Panc1 (cell line): ENCODE data around the gene M6PR.

Experiments
- POLR2AphosphoS5 ChIP-seq: IDR thresholded peaks from 2 replicates; pipeline ENCODE4 v1.6.1; 2012; ENCODE audit warnings: mild to moderate bottlenecking, low read depth, low read length, moderate library complexity
- SIN3A ChIP-seq: IDR thresholded peaks from 2 replicates; pipeline ENCODE4 v1.6.1; 2012; ENCODE audit warnings: low read depth, mild to moderate bottlenecking, low read length, moderate library complexity, borderline replicate concordance; ENCODE audit not compliant: insufficient read depth
- TCF7L2 ChIP-seq: IDR thresholded peaks from 2 replicates; pipeline ENCODE4 v1.6.1; 2011; ENCODE audit warnings: mild to moderate bottlenecking, low read depth, low read length, inconsistent platforms
- TF ChIP-seq, protein P1 (sequence below): fragments of 450-650 bp; IDR thresholded peaks from 2 replicates; pipeline ENCODE4 v1.5.1; 2017; ENCODE audit warnings: mild to moderate bottlenecking
- TF ChIP-seq, protein P2 (sequence below), 2 experiments: IDR thresholded peaks; 2 replicates each; pipeline ENCODE4 v1.6.1; 2011 to 2012; ENCODE audit warnings: low read depth in 2 of 2, control low read depth in 1 of 2, low read length in 1 of 2, mild to moderate bottlenecking in 1 of 2, moderate library complexity in 1 of 2; ENCODE audit not compliant: insufficient read depth in 1 of 2

DNA sequence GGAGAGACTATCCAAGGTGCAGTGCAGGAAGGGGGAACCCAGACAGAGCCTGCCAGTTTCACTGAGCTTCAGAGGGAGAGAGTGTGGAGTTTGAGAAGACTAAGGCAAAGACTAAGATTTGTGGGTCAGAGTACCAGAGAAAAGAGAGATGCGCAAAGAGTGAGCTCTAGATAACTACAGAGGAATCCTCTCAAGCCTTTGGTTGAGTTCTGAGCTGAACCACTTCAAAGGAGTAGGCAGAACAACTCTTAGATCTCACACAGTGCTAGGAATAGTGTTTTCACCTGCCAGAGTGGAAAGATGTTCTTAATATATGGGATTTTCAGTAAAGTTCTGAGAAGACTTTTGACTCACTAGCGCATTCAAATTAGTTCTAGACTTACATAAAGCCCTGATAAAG is 10.7 kb upstream of the M6PR start:
- TF ChIP-seq, protein P1, sequence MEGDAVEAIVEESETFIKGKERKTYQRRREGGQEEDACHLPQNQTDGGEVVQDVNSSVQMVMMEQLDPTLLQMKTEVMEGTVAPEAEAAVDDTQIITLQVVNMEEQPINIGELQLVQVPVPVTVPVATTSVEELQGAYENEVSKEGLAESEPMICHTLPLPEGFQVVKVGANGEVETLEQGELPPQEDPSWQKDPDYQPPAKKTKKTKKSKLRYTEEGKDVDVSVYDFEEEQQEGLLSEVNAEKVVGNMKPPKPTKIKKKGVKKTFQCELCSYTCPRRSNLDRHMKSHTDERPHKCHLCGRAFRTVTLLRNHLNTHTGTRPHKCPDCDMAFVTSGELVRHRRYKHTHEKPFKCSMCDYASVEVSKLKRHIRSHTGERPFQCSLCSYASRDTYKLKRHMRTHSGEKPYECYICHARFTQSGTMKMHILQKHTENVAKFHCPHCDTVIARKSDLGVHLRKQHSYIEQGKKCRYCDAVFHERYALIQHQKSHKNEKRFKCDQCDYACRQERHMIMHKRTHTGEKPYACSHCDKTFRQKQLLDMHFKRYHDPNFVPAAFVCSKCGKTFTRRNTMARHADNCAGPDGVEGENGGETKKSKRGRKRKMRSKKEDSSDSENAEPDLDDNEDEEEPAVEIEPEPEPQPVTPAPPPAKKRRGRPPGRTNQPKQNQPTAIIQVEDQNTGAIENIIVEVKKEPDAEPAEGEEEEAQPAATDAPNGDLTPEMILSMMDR: no peak
- TF ChIP-seq SIN3A: no peak
- TF ChIP-seq, protein P2, sequence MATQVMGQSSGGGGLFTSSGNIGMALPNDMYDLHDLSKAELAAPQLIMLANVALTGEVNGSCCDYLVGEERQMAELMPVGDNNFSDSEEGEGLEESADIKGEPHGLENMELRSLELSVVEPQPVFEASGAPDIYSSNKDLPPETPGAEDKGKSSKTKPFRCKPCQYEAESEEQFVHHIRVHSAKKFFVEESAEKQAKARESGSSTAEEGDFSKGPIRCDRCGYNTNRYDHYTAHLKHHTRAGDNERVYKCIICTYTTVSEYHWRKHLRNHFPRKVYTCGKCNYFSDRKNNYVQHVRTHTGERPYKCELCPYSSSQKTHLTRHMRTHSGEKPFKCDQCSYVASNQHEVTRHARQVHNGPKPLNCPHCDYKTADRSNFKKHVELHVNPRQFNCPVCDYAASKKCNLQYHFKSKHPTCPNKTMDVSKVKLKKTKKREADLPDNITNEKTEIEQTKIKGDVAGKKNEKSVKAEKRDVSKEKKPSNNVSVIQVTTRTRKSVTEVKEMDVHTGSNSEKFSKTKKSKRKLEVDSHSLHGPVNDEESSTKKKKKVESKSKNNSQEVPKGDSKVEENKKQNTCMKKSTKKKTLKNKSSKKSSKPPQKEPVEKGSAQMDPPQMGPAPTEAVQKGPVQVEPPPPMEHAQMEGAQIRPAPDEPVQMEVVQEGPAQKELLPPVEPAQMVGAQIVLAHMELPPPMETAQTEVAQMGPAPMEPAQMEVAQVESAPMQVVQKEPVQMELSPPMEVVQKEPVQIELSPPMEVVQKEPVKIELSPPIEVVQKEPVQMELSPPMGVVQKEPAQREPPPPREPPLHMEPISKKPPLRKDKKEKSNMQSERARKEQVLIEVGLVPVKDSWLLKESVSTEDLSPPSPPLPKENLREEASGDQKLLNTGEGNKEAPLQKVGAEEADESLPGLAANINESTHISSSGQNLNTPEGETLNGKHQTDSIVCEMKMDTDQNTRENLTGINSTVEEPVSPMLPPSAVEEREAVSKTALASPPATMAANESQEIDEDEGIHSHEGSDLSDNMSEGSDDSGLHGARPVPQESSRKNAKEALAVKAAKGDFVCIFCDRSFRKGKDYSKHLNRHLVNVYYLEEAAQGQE (IDR thresholded peaks at IDR 0.05; ENCODE audit: insufficient read depth in 1 of 2, low read depth in 2 of 2, low read length in 1 of 2): no peak
- no peak for TF ChIP-seq TCF7L2
- no peak for TF ChIP-seq POLR2AphosphoS5
